ENCODE data around the gene PPP1R9B.
A peak's percentile ranks its signal among the peaks of the same experiment; 100 is the strongest.

Gene PPP1R9B

GRCh38 chr17:50181591-50182560 lies 31.4 kb upstream of the PPP1R9B start:
- Histone ChIP-seq H3K36me3 (replicated peaks) (peaks cover 46% of the 10 kb centered on the region), H3K27ac (peak overlapping the region; percentile 49), H3K4me3 (ENCODE audit: low read depth, low read length) (no peak overlapping the region), H3K27me3 (replicated peaks) (no peaks in the 10 kb centered on the region)
- no peak for DNase-seq
- TF ChIP-seq, protein P1, sequence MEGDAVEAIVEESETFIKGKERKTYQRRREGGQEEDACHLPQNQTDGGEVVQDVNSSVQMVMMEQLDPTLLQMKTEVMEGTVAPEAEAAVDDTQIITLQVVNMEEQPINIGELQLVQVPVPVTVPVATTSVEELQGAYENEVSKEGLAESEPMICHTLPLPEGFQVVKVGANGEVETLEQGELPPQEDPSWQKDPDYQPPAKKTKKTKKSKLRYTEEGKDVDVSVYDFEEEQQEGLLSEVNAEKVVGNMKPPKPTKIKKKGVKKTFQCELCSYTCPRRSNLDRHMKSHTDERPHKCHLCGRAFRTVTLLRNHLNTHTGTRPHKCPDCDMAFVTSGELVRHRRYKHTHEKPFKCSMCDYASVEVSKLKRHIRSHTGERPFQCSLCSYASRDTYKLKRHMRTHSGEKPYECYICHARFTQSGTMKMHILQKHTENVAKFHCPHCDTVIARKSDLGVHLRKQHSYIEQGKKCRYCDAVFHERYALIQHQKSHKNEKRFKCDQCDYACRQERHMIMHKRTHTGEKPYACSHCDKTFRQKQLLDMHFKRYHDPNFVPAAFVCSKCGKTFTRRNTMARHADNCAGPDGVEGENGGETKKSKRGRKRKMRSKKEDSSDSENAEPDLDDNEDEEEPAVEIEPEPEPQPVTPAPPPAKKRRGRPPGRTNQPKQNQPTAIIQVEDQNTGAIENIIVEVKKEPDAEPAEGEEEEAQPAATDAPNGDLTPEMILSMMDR (IDR thresholded peaks at IDR 0.05; ENCODE audit: low read depth, low read length, missing control alignments): peak; percentile 33
- in situ Hi-C loops (cut with HindIII; ENCODE audit: low pct_ligation_motif_present, low sequenced_read_pairs): no loop called here

DNA sequence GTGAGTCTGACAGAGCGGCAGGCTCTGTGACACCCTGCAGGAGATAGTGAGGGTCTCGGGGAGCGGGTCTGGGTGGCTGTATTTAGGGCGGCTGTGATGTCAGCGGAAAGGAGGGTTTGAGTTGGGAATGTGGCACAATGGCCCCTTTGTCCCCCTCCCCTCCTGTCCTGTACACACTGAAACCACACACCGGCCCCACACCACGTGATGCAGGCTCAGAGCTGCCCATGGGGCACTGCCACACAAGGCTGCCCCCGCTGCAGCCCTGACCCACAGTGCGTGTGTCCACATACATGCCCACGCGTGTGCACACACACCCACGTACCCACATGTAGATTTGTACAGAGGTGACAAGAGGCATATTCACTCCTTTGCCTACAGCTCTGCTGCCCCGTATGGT lies 30.7 kb upstream of the PPP1R9B start:
- Histone ChIP-seq H3K4me3 (ENCODE audit: low read depth, low read length) (no peak overlapping the region), H3K27me3 (replicated peaks) (no peaks in the 10 kb centered on the region), H3K36me3 (replicated peaks) (peaks cover 39% of the 10 kb centered on the region), H3K27ac (peak overlapping the region; percentile 49)
- in situ Hi-C loops (cut with HindIII; ENCODE audit: low pct_ligation_motif_present, low sequenced_read_pairs): no loop called here
- TF ChIP-seq, protein P1 (IDR thresholded peaks at IDR 0.05; ENCODE audit: low read depth, low read length, missing control alignments): no peak
- DNase-seq: no peak

GRCh38 chr17:50180620-50181019 lies 30.1 kb upstream of the PPP1R9B start:
- Histone ChIP-seq H3K4me3 (ENCODE audit: low read depth, low read length) (no peak overlapping the region), H3K27me3 (replicated peaks) (no peaks in the 10 kb centered on the region), H3K27ac (peak overlapping the region; percentile 14), H3K36me3 (replicated peaks) (peaks cover 34% of the 10 kb centered on the region)
- in situ Hi-C loops (cut with HindIII; ENCODE audit: low pct_ligation_motif_present, low sequenced_read_pairs): no loop called here
- DNase-seq: peak; percentile 16
- TF ChIP-seq, protein P1 (IDR thresholded peaks at IDR 0.05; ENCODE audit: low read depth, low read length, missing control alignments): no peak

DNA sequence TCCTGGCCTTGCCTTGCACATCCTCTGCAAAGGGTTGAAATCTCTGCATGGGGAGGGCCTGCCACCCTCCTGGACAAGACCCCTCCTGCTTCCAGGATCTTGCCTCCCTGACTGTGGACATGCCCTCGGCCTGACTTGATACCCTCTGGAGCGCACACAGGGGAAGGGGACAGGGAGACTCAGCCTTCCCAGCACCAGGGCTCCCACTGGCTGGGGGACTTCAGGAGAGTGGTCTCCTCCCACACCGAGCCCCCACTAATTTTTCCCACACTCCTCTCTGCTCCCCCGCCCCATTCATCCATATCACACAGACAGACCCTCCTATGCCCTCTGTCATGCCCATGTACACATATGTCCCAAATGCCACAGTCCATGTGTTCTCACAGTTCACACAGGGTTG lies 29.6 kb upstream of the PPP1R9B start:
- TF ChIP-seq, protein P1 (IDR thresholded peaks at IDR 0.05; ENCODE audit: low read depth, low read length, missing control alignments): no peak
- in situ Hi-C loops (cut with HindIII; ENCODE audit: low pct_ligation_motif_present, low sequenced_read_pairs): no loop called here

DNA sequence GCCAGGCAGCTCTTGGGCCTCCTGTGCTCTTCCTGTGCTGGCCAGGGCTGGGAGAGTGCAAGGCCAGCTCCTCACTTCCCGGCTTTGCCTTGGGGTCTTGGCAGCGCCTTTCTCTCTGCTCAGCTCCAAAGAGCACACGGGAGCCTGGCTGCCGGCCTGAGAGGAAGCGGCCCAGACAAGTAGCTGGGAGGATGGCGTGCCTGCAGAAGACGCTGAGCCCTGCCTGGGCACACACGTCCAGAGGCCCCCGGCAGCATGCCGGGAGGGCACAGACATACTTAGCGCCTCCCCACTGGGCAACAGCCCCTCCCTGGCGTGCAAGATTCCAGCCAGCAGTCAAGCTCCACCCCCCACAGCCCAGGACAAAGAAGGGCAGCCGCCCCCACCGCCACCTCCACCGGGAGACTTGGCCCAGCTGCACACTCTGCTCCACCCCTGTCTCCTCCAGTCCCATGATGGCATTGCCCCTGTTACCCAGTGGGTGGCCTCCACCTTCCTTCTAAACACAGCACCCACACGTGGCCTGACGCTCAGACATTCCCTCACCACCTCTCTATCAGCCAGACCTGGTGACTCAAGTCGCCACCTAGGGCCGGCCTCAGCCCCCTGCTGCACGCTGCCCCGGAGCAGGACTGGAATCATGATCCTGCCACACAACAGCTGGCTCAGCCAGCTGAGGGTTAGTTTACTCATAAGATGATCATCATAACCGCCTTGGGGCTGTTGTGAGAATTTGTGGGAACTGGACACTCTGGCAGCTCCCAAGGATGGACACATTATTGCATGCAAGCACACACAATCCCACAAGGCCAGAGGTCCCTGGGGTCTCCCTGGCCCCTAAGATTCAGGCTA lies 27.7 kb upstream of the PPP1R9B start:
- peak; percentile 97 for DNase-seq
- Histone ChIP-seq H3K4me3 (ENCODE audit: low read depth, low read length) (no peak overlapping the region), H3K27me3 (replicated peaks) (no peaks in the 10 kb centered on the region), H3K36me3 (replicated peaks) (peaks cover 15% of the 10 kb centered on the region), H3K27ac (peak overlapping the region; percentile 98)
- in situ Hi-C loops (cut with HindIII; ENCODE audit: low pct_ligation_motif_present, low sequenced_read_pairs): no loop called here
- TF ChIP-seq, protein P1 (IDR thresholded peaks at IDR 0.05; ENCODE audit: low read depth, low read length, missing control alignments): peak; percentile 62

More for the DNA sequence above, 29.6 kb upstream of the PPP1R9B start:
- no peaks in the 10 kb centered on the region for H3K27me3 ChIP-seq (replicated peaks)
- H3K36me3 ChIP-seq (replicated peaks): peaks cover 30% of the 10 kb centered on the region
- H3K4me3 ChIP-seq (ENCODE audit: low read depth, low read length): no peak overlapping the region
- H3K27ac ChIP-seq: peak overlapping the region; percentile 98
- DNase-seq: no peak

Data from brain microvascular endothelial cell (primary cell).